Activated gamma-delta T cell (primary cell): ENCODE data around the gene KBTBD12.

Experiments used
- DNase-seq: peaks from one replicate; lab custom pipeline; 2025; lab: John Stamatoyannopoulos, UW

The KBTBD12 gene

DNA sequence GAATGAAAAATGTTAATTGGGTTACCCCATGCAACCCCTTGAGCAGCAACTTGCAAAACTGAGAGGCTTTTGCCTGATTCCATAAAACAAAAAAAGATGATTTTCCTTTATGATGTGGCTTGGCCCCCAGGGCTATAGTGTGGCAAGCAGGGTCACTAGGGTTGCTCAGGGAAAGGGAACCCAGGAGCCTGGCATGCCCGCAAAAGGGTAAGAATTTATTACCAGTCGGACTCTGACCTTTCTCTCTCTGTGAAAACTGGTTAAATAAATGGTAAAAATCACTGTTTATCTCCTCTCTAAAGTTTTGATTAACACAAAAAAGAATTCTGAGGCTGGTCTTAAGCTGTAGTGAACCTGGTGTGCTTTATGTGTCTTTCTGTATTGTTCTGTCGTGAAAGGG is 99.5 kb downstream of the KBTBD12 start:
- no peak for DNase-seq

- no peak for DNase-seq
Measured at GRCh38 chr3:128016502-128016901, 101.5 kb downstream of the KBTBD12 start.

DNA sequence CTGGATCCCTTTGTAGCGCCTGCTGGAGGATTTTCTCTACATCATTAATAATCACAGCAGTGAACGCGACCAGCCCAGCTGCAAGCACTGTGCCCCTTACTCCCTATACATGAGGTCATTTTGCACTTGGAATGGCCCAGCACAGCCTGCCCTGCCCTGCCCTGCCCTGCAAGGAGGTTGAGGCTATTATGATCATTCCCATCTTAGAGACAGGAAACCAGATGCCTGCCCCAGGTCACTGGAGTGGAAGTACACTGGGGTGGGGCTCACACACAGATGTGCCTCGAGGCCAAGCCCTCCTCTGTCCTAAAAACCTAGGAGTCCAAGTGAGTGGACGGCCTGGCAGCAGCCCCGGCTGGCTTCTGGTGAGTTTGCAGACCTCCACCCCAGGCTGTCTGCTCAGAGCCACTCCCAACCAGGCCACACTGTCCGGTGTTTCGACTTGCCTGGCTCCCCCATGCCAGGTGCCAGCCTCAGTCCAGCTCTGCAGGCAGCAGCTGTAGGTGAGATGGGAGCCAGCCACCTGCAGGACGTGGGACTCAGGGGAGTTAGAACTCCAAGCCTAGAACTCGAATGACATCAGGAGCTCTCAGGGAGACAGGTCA is 106.8 kb downstream of the KBTBD12 start:
- no peak for DNase-seq

DNA sequence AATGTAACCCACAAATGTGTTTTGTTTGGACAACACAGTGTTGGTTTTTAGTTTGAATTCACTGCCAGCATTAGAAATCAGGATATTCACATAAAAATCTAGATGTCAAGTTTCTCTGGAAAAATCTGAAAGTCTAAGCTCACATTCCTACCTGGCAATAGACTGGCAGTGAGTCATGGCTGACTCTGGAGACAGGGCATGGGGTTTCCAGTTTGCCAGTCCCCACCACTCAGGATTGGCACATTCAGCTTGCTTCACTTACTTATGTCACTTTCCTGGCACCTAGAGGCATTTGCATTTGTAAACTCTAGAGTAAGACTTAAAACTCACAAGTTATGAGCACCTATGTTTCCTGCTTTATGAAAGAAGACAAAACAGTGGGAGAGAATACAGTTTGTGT is 118.1 kb downstream of the KBTBD12 start:
- no peak for DNase-seq

- DNase-seq = no peak
Measured at GRCh38 chr3:128036119-128036518, 121.1 kb downstream of the KBTBD12 start.
